H9 (cell line): Measurements from ENCODE around the gene EPSTI1. TPM values are rescaled to one million over a fixed set of nuclear protein-coding genes. Genes with fewer than 3 reads are reported as not detected.

ENCODE experiments used
- DNase-seq: peaks from one replicate; pipeline ENCODE4 v3.0.0-alpha.2; 2017
- H2AFZ ChIP-seq: one replicate; pipeline ENCODE4 v1.6.1; 2013; ENCODE audit warnings: mild to moderate bottlenecking, low read length, control low read depth, moderate library complexity
- H2AK5ac ChIP-seq: 2 replicates; pipeline ENCODE4 v1.6.1; 2013; ENCODE audit warnings: low read length, control low read depth, mixed read lengths; ENCODE audit not compliant: insufficient read length
- H2BK120ac ChIP-seq: one replicate; pipeline ENCODE4 v1.6.1; 2013; ENCODE audit warnings: low read depth, mild to moderate bottlenecking, low read length, control low read depth, inconsistent platforms; ENCODE audit not compliant: poor library complexity, severe bottlenecking
- H2BK12ac ChIP-seq: 2 replicates; pipeline ENCODE4 v1.6.1; 2013; ENCODE audit warnings: low read length, control low read depth, mixed read lengths, low read depth; ENCODE audit not compliant: insufficient read length
- H2BK15ac ChIP-seq: 2 replicates; pipeline ENCODE4 v1.6.1; 2013; ENCODE audit warnings: low read depth, low read length, control low read depth
- H2BK20ac ChIP-seq: one replicate; pipeline ENCODE4 v1.6.1; 2013; ENCODE audit warnings: low read depth, mild to moderate bottlenecking, low read length, control low read depth, inconsistent platforms; ENCODE audit not compliant: poor library complexity, severe bottlenecking
- H2BK5ac ChIP-seq: 2 replicates; pipeline ENCODE4 v1.6.1; 2013; ENCODE audit warnings: low read length, control low read depth, mixed read lengths; ENCODE audit not compliant: insufficient read length
- H3K14ac ChIP-seq: 2 replicates; pipeline ENCODE4 v1.6.1; 2013; ENCODE audit warnings: low read length, control low read depth; ENCODE audit not compliant: insufficient read depth
- H3K18ac ChIP-seq: 2 replicates; pipeline ENCODE4 v1.6.1; 2013; ENCODE audit warnings: low read depth, mild to moderate bottlenecking, mixed read lengths, low read length, control low read depth; ENCODE audit not compliant: insufficient read length
- H3K23ac ChIP-seq: 2 replicates; pipeline ENCODE4 v1.6.1; 2013; ENCODE audit warnings: low read length, control low read depth, mixed read lengths, low read depth; ENCODE audit not compliant: insufficient read length
- H3K23me2 ChIP-seq: 2 replicates; pipeline ENCODE4 v1.6.1; 2013; ENCODE audit warnings: low read depth, mild to moderate bottlenecking, mixed read lengths, low read length, control low read depth; ENCODE audit not compliant: insufficient read length, poor library complexity, severe bottlenecking
- H3K27ac ChIP-seq: 2 replicates; pipeline ENCODE4 v1.5.1; 2013; ENCODE audit warnings: low read length, control low read depth, mixed read lengths, low read depth; ENCODE audit not compliant: insufficient read length
- H3K27me3 ChIP-seq: 2 replicates; pipeline ENCODE4 v1.6.1; 2013; ENCODE audit warnings: low read length, control low read depth, inconsistent platforms; ENCODE audit not compliant: insufficient read depth
- H3K4ac ChIP-seq: 2 replicates; pipeline ENCODE4 v1.6.1; 2013; ENCODE audit warnings: low read depth, mild to moderate bottlenecking, control low read depth, inconsistent platforms, low read length, moderate library complexity
- H3K4me1 ChIP-seq: 2 replicates; pipeline ENCODE4 v1.6.1; 2013; ENCODE audit warnings: low read length, control low read depth, inconsistent platforms; ENCODE audit not compliant: insufficient read depth
- H3K4me2 ChIP-seq: 2 replicates; pipeline ENCODE4 v1.6.1; 2013; ENCODE audit warnings: low read length, control low read depth, mixed read lengths; ENCODE audit not compliant: insufficient read length, insufficient read depth
- H3K56ac ChIP-seq: 2 replicates; pipeline ENCODE4 v1.6.1; 2013; ENCODE audit warnings: low read depth, mild to moderate bottlenecking, mixed read lengths, low read length, control low read depth; ENCODE audit not compliant: insufficient read length
- H3K79me1 ChIP-seq: 2 replicates; pipeline ENCODE4 v1.6.1; 2013; ENCODE audit warnings: low read depth, mild to moderate bottlenecking, moderate library complexity, low read length, control low read depth, inconsistent platforms; ENCODE audit not compliant: insufficient read depth, poor library complexity, severe bottlenecking
- H3K79me2 ChIP-seq: 2 replicates; pipeline ENCODE4 v1.6.1; 2013; ENCODE audit warnings: low read length, control low read depth, inconsistent platforms; ENCODE audit not compliant: insufficient read depth
- H3K9ac ChIP-seq: 2 replicates; pipeline ENCODE4 v1.6.1; 2013; ENCODE audit warnings: low read length, control low read depth, mixed read lengths; ENCODE audit not compliant: insufficient read length; ENCODE audit errors: extremely low read depth
- H3K9me3 ChIP-seq: one replicate; pipeline ENCODE4 v1.6.1; 2013; ENCODE audit warnings: low read depth, low read length, inconsistent platforms; ENCODE audit not compliant: control insufficient read depth
- H3T11ph ChIP-seq: one replicate; pipeline ENCODE4 v1.6.1; 2013; ENCODE audit warnings: mild to moderate bottlenecking, low read length, control low read depth, inconsistent platforms
- H4K20me1 ChIP-seq: one replicate; pipeline ENCODE4 v1.6.1; 2013; ENCODE audit not compliant: control insufficient read depth, insufficient read length, insufficient read depth
- H4K5ac ChIP-seq: 2 replicates; pipeline ENCODE4 v1.6.1; 2013; ENCODE audit warnings: low read depth, mild to moderate bottlenecking, mixed read lengths, low read length, control low read depth; ENCODE audit not compliant: insufficient read length
- H4K8ac ChIP-seq: replicated peaks from 2 replicates; pipeline ENCODE4 v1.6.1; 2013; ENCODE audit warnings: low read length, control low read depth, mixed read lengths, low read depth; ENCODE audit not compliant: insufficient read length
- H4K91ac ChIP-seq: 2 replicates; pipeline ENCODE4 v1.6.1; 2013; ENCODE audit warnings: low read depth, mild to moderate bottlenecking, moderate library complexity, mixed read lengths, low read length, control low read depth; ENCODE audit not compliant: insufficient read length
- H3K27ac Mint-ChIP-seq, 3 experiments: 2 replicates in 2 of 3; 3 replicates in 1 of 3; pipeline ENCODE4 v1.8.0; 2020 to 2021; ENCODE audit warnings: mixed read lengths in 3 of 3, mild to moderate bottlenecking in 1 of 3, moderate library complexity in 1 of 3
- H3K27me3 Mint-ChIP-seq: 2 replicates; pipeline ENCODE4 v1.8.0; 2021; ENCODE audit warnings: low read depth, mild to moderate bottlenecking, moderate library complexity, mixed read lengths
- H3K36me3 Mint-ChIP-seq, 3 experiments: 2 replicates in 2 of 3; 3 replicates in 1 of 3; pipeline ENCODE4 v1.8.0; 2020 to 2021; ENCODE audit warnings: low read depth in 3 of 3, mixed read lengths in 3 of 3; ENCODE audit not compliant: insufficient read depth in 1 of 3
- H3K4me1 Mint-ChIP-seq, 2 experiments: 2 replicates each; pipeline ENCODE4 v1.8.0; 2020; ENCODE audit warnings: mixed read lengths in 2 of 2
- H3K4me3 Mint-ChIP-seq, 2 experiments: 2 replicates in 1 of 2; 3 replicates in 1 of 2; pipeline ENCODE4 v1.8.0; 2020 to 2021; ENCODE audit warnings: mild to moderate bottlenecking in 2 of 2, mixed read lengths in 2 of 2, moderate library complexity in 1 of 2
- H3K9me3 Mint-ChIP-seq, 2 experiments: 2 replicates in 1 of 2; 3 replicates in 1 of 2; pipeline ENCODE4 v1.8.0; 2020; ENCODE audit warnings: mild to moderate bottlenecking in 2 of 2, mixed read lengths in 2 of 2, moderate library complexity in 1 of 2
- CTCF ChIP-seq: fragments of 200-600 bp; sonication (generic); conservative IDR thresholded peaks from 3 replicates; pipeline ENCODE4 v1.8.0; 2021; ENCODE audit warnings: antibody characterized with exemption, mild to moderate bottlenecking
- WGBS: extraction: QIAGEN DNeasy Blood & Tissue Kit; methylation state at CpG from one replicate; pipeline ENCODE4 v1.1.7; 2013; ENCODE audit warnings: missing lambda C conversion rate, low lambda C conversion rate, mixed read lengths; ENCODE audit not compliant: insufficient read length; ENCODE audit errors: extremely low coverage; 5-methylcytosine and 5-hydroxymethylcytosine counted together
- total RNA-seq: library from RNA; stranded (reverse); gene quantifications from 2 replicates; pipeline ENCODE4 v1.2.1, GENCODE V29; 2021

The EPSTI1 gene
- total RNA-seq, 1 experiment from 2014 or later: 0.70 TPM

- DNase-seq: no peak
- no peak overlapping the region for H2BK15ac ChIP-seq
- WGBS: no CpG with 5 or more reads among the region's 2 CpGs
- no peaks in the 10 kb centered on the region for H3K4me1 ChIP-seq
- no peaks in the 10 kb centered on the region for H3K79me2 ChIP-seq
- no peak overlapping the region for H2BK20ac ChIP-seq
- no peak overlapping the region for H4K5ac ChIP-seq
- no peak overlapping the region for H2BK5ac ChIP-seq
- peaks cover 8% of the 10 kb centered on the region in 2 experiments for H3K4me1 Mint-ChIP-seq
- no peak for TF ChIP-seq CTCF
- no peak overlapping the region for H3K4me2 ChIP-seq
- no peak overlapping the region for H4K91ac ChIP-seq
- H3K27ac ChIP-seq: no peak overlapping the region
- H3K18ac ChIP-seq: no peak overlapping the region
- no peak overlapping the region for H3K4ac ChIP-seq
- no peaks in the 10 kb centered on the region for H3K9me3 ChIP-seq
- no peak overlapping the region for H2AK5ac ChIP-seq
- H3K79me1 ChIP-seq: no peaks in the 10 kb centered on the region
- no peak overlapping the region for H4K8ac ChIP-seq
- no peak overlapping the region for H3K23ac ChIP-seq
- H3K23me2 ChIP-seq: peaks cover 4% of the 10 kb centered on the region
- H3K9ac ChIP-seq: no peak overlapping the region
- H3K56ac ChIP-seq: no peak overlapping the region
- H3K27me3 Mint-ChIP-seq: peaks cover 16% of the 10 kb centered on the region
- no peaks in the 10 kb centered on the region; the same call in 1 of the 2 replicates for H3K27me3 ChIP-seq
- no peaks in the 10 kb centered on the region for H3K36me3 Mint-ChIP-seq
- H2AFZ ChIP-seq: no peak overlapping the region
- H2BK12ac ChIP-seq: no peak overlapping the region
- H3K4me3 Mint-ChIP-seq: no peak overlapping the region
- no peaks in the 10 kb centered on the region for H3K9me3 Mint-ChIP-seq
- H3K14ac ChIP-seq: no peak overlapping the region
- no peak overlapping the region for H2BK120ac ChIP-seq
- H3K27ac Mint-ChIP-seq: no peak overlapping the region; a peak in 1 of 7 replicates
- H4K20me1 ChIP-seq: no peaks in the 10 kb centered on the region
- no peak overlapping the region for H3T11ph ChIP-seq
Measured at GRCh38 chr13:42997381-42997780, 5.3 kb upstream of the EPSTI1 start.
